LNCAP (cell line): ENCODE results near the gene LRRN4CL.

Source experiments
- CTCF ChIP-seq: fragments of 450-650 bp; IDR thresholded peaks from 2 replicates; pipeline ENCODE4 v1.5.1; 2017; ENCODE audit warnings: mild to moderate bottlenecking

LRRN4CL gene

DNA sequence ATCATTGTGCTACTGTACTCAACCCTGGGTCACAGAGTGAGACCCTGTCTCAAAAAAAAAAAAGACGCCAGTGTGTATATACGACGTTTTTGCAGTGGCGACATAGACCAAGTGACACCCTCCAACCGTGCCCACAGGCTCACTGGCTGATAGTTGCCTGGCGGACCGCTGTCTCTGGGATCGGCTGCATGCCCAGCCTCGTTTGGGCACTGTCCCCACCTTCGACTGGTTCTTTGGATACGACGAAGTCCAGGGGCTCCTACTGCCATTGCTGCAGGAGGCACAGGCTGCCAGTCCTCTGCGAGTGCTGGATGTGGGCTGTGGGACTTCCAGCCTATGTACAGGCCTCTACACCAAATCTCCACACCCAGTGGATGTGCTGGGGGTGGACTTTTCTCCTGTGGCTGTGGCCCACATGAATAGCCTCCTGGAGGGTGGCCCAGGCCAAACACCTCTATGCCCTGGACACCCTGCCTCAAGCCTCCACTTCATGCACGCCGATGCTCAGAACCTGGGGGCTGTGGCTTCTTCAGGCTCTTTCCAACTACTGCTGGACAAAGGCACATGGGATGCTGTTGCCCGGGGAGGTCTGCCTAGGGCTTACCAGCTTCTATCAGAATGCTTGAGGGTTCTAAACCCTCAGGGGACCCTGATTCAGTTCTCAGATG lies 22.9 kb downstream of the LRRN4CL start:
- no peak for TF ChIP-seq CTCF

DNA sequence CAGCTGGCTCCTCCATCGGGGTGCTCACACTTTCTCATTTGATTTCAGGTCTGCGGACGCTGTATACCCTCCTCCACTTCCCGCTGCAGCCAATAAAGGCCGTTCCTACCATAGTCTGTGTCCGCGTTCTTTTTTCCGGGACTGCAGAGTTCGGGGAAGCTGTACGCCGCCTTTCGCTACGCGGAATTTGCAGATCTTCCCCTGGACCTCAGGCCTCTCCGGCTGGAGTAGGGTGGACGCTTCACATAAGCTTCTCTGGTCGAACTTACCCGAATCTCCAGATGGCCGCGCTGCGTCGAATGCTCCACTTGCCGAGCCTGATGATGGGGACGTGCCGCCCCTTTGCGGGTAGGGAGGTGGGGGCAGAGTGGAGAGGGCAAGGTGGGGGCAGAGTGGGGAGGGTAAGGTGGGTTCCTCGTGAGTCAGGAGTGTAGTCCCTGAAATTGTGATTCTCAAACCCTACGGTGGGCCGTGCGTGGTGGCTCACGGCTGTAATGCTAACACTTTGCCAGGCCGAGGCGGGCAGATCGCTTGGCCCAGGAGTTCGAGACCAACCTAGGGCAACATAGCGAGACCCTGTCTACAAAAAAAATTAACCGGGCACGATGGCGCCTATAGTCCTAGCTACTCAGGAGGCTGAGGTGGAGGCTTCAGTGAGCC lies 23.6 kb downstream of the LRRN4CL start:
- TF ChIP-seq CTCF: no peak

DNA sequence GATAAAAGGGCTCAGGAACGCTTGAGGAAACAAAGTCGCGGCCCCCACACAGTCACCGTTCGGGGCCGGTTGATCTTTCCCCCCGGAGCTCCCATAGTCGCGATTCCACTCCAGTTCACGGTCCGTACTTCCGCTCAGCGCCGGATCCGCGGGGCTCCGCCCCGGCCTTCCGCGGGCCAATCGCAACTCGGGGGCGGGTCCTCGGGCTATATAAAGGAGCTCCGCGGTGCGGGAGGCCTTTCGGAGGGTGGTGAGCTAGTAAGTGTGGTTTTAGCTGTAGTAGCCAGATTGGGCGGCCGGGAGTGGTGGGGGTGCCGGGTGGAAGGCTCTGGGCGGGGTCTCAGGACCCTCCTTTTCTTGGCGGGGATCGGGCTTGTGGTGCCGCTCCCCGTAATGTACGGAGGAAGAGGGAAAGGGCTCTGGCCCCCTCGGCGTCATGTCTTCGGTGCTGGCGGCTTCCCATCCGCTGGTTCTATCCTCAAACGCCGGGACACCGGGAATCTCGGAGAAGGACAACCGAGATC lies 24.2 kb downstream of the LRRN4CL start, which contains the start of the genes C11orf98 and CSKMT:
TSS of gene C11orf98 (minus strand) at position 136 of the 524 bp plus-strand sequence. CDS start at position 95, 41 bp downstream.
TSS of gene CSKMT (plus strand) at position 238 of the 524 bp plus-strand sequence. CDS start 568 bp downstream, outside the sequence.
- TF ChIP-seq CTCF: no peak

DNA sequence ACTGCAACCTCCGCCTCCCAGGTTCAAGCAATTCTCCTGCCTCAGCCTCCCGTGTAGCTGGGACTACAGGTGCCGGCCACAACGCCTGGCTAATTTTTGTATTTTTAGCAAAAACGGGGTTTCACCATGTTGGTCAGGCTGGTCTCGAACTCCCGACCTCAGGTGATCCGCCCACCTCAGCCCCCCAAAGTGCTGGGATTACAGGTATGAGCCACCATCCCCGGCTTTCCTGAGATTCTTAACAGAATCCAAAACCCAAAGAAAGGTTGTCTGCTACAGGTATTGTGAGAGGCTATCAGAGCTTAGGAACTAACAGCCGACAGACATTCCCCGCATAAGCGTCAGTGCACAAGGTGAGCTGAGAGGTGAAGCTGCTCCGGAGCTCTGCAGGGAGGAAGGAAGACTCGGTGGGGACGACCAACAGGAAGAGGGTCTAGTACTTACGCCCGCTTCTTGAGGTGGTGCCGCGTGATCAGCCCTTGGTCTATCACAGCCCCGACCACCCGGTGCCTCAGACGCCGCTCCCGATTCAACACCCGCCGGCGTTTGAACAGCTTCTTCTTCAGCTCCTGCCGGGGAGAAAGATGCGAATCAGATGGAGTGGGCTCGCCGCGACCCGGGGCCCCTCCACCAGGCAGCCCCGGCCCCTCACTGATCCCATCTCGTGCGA lies 24.8 kb downstream of the LRRN4CL start:
- no peak for TF ChIP-seq CTCF

DNA sequence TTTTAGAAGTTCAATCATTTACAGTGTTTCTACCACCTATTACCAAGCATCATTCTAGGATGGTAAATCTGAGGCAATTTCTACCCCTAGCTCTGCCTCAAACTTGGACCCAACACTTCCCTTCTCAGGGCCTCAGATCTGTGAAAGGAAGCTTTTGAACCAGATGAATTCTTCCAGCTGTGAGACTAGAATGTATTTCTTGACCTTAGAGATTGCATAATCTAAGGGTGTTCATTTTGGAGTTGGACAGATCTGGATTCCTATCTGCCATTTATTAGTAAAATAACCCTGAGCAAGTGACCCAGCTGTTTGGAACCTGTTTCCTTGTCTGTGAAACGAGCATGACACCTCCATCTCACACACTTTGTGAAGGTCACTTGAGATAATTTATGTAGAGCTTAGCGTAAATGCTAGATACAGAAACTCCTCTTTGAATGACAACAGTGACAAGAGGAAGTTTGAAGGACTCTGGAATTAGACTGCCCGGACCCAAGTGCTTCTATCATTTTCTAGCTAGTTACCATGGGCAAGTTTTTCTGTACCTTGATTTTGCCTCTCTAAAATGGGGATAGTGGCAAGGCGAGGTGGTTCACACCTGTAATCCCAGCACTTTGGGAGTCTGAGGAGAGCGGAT lies 32.4 kb downstream of the LRRN4CL start:
- TF ChIP-seq CTCF: no peak

- no peak for TF ChIP-seq CTCF
Measured at GRCh38 chr11:62654297-62654696, 35.0 kb downstream of the LRRN4CL start.
